HEK293T (cell line): ENCODE data around the gene LPCAT1.

Experiments
- ARNT ChIP-seq: fragments of 450-650 bp; IDR thresholded peaks from 2 replicates; pipeline ENCODE4 v1.6.1; 2017; ENCODE audit warnings: mild to moderate bottlenecking
- FOXK2 ChIP-seq: fragments of 450-650 bp; IDR thresholded peaks from 2 replicates; pipeline ENCODE4 v1.6.1; 2016; ENCODE audit warnings: mild to moderate bottlenecking
- HDGF ChIP-seq: fragments of 450-650 bp; IDR thresholded peaks from 2 replicates; pipeline ENCODE4 v1.6.1; 2017; ENCODE audit warnings: antibody characterized with exemption, borderline replicate concordance
- LEF1 ChIP-seq: fragments of 450-650 bp; IDR thresholded peaks from 2 replicates; pipeline ENCODE4 v1.6.1; 2017; ENCODE audit warnings: mild to moderate bottlenecking, borderline replicate concordance
- SP1 ChIP-seq: fragments of 450-650 bp; IDR thresholded peaks from 2 replicates; pipeline ENCODE4 v1.6.1; 2017
- SUZ12 ChIP-seq: fragments of 450-650 bp; IDR thresholded peaks from 2 replicates; pipeline ENCODE4 v1.6.1; 2016; ENCODE audit warnings: mild to moderate bottlenecking

DNA sequence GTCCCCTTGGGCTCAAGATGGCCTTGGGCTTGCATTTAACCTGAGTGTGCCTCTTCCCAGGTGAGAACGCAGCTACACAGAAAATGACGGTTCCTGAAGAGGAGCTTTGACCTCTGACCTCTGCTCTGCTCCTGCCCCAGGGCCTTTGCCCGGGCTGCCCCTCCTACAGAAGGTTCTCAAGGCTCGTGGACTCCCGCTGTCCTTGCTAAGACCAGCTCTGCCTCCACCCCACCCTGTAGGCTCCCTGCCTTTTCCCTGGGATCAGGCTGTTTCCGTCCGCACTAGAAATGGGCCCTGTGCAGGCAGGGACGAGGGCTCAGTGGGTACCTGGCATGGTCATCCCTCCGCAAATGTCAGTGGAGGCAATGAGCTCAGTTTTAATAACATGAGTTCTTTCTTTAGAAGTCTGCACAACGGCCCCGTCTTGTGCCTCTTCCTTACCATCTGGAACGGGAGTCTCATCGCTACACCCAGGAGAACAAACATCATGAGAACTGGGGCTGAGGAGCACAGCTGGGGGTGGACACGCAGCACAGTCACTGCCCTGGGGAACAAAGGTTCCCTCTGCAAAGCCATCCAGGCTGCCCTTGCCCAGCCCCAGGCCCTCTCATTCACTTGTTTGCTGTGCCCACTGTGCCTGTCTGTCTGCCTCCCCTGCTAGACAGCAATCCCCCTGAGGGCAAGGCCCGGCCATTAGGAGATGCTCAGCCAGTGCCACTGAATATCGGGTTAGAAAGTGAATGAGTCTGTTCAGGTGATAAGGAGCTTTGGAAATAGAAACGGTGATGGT is 26.7 kb upstream of the LPCAT1 start:
- TF ChIP-seq HDGF (no peak), FOXK2 (no peak), SUZ12 (no peak), SP1 (no peak), ARNT (no peak), LEF1 (no peak)
